ENCODE data around the gene MYRFL. TPM values are rescaled to one million over a fixed set of nuclear protein-coding genes. Genes with fewer than 3 reads are reported as not detected.

MYRFL gene
- total RNA-seq, 2 donors from 2014 or later = 0.15 to 0.55 TPM

DNA sequence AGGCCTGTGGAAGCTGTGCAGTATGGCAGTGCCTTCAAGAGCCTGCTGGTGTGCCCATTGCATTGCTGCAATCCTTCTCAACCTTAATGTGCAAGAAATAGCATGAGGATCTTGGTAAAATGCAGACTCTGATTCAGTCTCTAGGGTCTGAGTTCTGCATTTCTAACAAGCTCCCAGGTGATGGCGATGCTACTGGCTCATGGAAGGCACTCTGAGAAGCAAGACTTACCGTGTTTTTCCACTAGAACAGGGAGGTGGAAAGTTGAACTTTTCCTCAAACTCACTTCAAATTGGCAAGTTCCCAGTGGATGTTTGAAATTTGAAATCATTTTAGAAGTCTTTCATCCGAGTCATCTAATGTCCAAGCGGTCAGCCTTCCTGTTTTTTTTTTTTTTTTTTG is 55.5 kb downstream of the MYRFL start:
- peaks cover 12% of the 10 kb centered on the region for H3K4me1 Mint-ChIP-seq
- Histone ChIP-seq H3K4me3 (ENCODE audit: low read length) (no peak overlapping the region), H3K27me3 (ENCODE audit: control insufficient read depth, insufficient read depth, low read length, poor library complexity, severe bottlenecking) (no peaks in the 10 kb centered on the region), H3K27ac (ENCODE audit: low read depth, low read length) (no peak overlapping the region), H3K9ac (ENCODE audit: extremely low read depth, low read length, poor library complexity, severe bottlenecking) (no peak overlapping the region), H3K36me3 (ENCODE audit: control insufficient read depth, insufficient read depth, low read length) (no peaks in the 10 kb centered on the region), H3K4me1 (ENCODE audit: control insufficient read depth, insufficient read depth, low read length) (no peaks in the 10 kb centered on the region), H3K9me3 (ENCODE audit: control insufficient read depth, low read length) (no peaks in the 10 kb centered on the region)
- no peaks in the 10 kb centered on the region for H3K9me3 Mint-ChIP-seq
- WGBS, 2 experiments (ENCODE audit: insufficient coverage in 1 of 2, insufficient read length in 1 of 2) = 89 to 100% methylated on average over 3 to 4 of the region's 4 CpGs
- no peak overlapping the region for H3K27ac Mint-ChIP-seq
- TF ChIP-seq, protein P1, sequence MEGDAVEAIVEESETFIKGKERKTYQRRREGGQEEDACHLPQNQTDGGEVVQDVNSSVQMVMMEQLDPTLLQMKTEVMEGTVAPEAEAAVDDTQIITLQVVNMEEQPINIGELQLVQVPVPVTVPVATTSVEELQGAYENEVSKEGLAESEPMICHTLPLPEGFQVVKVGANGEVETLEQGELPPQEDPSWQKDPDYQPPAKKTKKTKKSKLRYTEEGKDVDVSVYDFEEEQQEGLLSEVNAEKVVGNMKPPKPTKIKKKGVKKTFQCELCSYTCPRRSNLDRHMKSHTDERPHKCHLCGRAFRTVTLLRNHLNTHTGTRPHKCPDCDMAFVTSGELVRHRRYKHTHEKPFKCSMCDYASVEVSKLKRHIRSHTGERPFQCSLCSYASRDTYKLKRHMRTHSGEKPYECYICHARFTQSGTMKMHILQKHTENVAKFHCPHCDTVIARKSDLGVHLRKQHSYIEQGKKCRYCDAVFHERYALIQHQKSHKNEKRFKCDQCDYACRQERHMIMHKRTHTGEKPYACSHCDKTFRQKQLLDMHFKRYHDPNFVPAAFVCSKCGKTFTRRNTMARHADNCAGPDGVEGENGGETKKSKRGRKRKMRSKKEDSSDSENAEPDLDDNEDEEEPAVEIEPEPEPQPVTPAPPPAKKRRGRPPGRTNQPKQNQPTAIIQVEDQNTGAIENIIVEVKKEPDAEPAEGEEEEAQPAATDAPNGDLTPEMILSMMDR (conservative IDR thresholded peaks at IDR 0.05) = peak; percentile 64
- DNase-seq = peak; percentile 79
- no peak overlapping the region for H3K4me3 Mint-ChIP-seq
- no peaks in the 10 kb centered on the region for H3K36me3 Mint-ChIP-seq (ENCODE audit: low read depth)
- H3K27me3 Mint-ChIP-seq (ENCODE audit: insufficient read depth) = peaks cover 4% of the 10 kb centered on the region

DNA sequence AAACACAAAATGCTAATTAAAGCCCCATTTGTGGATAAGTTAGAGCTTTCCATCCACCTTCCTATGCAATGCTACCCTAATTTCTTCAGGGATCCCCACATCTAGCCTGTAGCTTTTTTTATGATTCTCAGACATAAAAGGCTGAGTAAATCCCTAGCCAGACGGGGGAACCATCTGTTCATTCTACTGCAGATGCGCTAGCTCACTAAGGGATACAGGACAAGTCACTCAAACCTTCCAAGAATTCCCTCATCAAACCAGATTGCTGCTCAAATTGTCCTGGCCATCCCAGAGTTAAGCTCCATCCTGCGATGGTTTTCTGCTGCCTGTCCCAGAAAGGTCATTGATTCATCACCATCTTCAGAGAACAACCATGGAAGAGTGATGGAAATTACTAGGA is 56.7 kb downstream of the MYRFL start:
- no peaks in the 10 kb centered on the region for H3K9me3 Mint-ChIP-seq
- no peak overlapping the region for H3K4me3 Mint-ChIP-seq
- no peak overlapping the region for H3K9ac ChIP-seq (ENCODE audit: extremely low read depth, low read length, poor library complexity, severe bottlenecking)
- H3K36me3 Mint-ChIP-seq (ENCODE audit: low read depth) = no peaks in the 10 kb centered on the region
- H3K4me1 ChIP-seq (ENCODE audit: control insufficient read depth, insufficient read depth, low read length) = no peaks in the 10 kb centered on the region
- H3K27me3 Mint-ChIP-seq (ENCODE audit: insufficient read depth) = peaks cover 4% of the 10 kb centered on the region
- H3K36me3 ChIP-seq (ENCODE audit: control insufficient read depth, insufficient read depth, low read length) = no peaks in the 10 kb centered on the region
- H3K4me3 ChIP-seq (ENCODE audit: low read length) = no peak overlapping the region
- no peak overlapping the region for H3K27ac Mint-ChIP-seq
- no peaks in the 10 kb centered on the region for H3K27me3 ChIP-seq (ENCODE audit: control insufficient read depth, insufficient read depth, low read length, poor library complexity, severe bottlenecking)
- H3K4me1 Mint-ChIP-seq = peaks cover 12% of the 10 kb centered on the region
- WGBS, 2 experiments (ENCODE audit: insufficient coverage in 1 of 2, insufficient read length in 1 of 2) = 74 to 82% methylated on average over 3 of the region's 3 CpGs
- H3K9me3 ChIP-seq (ENCODE audit: control insufficient read depth, low read length) = no peaks in the 10 kb centered on the region
- DNase-seq = no peak
- H3K27ac ChIP-seq (ENCODE audit: low read depth, low read length) = no peak overlapping the region
- TF ChIP-seq, protein P1 (conservative IDR thresholded peaks at IDR 0.05) = no peak

GRCh38 chr12:69884386-69884785 is 59.4 kb downstream of the MYRFL start:
- Histone ChIP-seq H3K27me3 (ENCODE audit: control insufficient read depth, insufficient read depth, low read length, poor library complexity, severe bottlenecking) (no peaks in the 10 kb centered on the region), H3K4me3 (ENCODE audit: low read length) (no peak overlapping the region), H3K36me3 (ENCODE audit: control insufficient read depth, insufficient read depth, low read length) (no peaks in the 10 kb centered on the region), H3K4me1 (ENCODE audit: control insufficient read depth, insufficient read depth, low read length) (no peaks in the 10 kb centered on the region), H3K9me3 (ENCODE audit: control insufficient read depth, low read length) (no peaks in the 10 kb centered on the region), H3K9ac (ENCODE audit: extremely low read depth, low read length, poor library complexity, severe bottlenecking) (no peak overlapping the region), H3K27ac (ENCODE audit: low read depth, low read length) (no peak overlapping the region)
- H3K4me3 Mint-ChIP-seq = no peak overlapping the region
- H3K9me3 Mint-ChIP-seq = no peaks in the 10 kb centered on the region
- no peaks in the 10 kb centered on the region for H3K36me3 Mint-ChIP-seq (ENCODE audit: low read depth)
- H3K27me3 Mint-ChIP-seq (ENCODE audit: insufficient read depth) = no peaks in the 10 kb centered on the region
- DNase-seq = no peak
- no peak overlapping the region for H3K27ac Mint-ChIP-seq
- TF ChIP-seq, protein P1 (conservative IDR thresholded peaks at IDR 0.05) = no peak
- WGBS, 2 experiments (ENCODE audit: insufficient coverage in 1 of 2, insufficient read length in 1 of 2) = 85 to 95% methylated on average over 2 of the region's 2 CpGs
- peaks cover 9% of the 10 kb centered on the region for H3K4me1 Mint-ChIP-seq
